Transverse colon (tissue), 3 donors: ENCODE results near the gene CGRRF1.

Experiments
- EP300 ChIP-seq: sonication (generic); formaldehyde crosslinking; IDR thresholded peaks from one replicate; pipeline ENCODE4 v1.6.1; 2017; ENCODE audit warnings: antibody characterized with exemption, low read depth
- TF ChIP-seq, protein P1 (sequence below), 5 experiments: fragments of 200-600 bp in 3 of 5; fragments of 450-650 bp in 2 of 5; sonication (generic) in 3 of 5; IDR thresholded peaks; 1 replicate in 2 of 5; 2 replicates in 3 of 5; pipeline ENCODE4 v1.5.1; 2016 to 2017; ENCODE audit warnings: antibody characterized with exemption in 5 of 5, inconsistent platforms in 3 of 5, mild to moderate bottlenecking in 2 of 5, moderate library complexity in 1 of 5

DNA sequence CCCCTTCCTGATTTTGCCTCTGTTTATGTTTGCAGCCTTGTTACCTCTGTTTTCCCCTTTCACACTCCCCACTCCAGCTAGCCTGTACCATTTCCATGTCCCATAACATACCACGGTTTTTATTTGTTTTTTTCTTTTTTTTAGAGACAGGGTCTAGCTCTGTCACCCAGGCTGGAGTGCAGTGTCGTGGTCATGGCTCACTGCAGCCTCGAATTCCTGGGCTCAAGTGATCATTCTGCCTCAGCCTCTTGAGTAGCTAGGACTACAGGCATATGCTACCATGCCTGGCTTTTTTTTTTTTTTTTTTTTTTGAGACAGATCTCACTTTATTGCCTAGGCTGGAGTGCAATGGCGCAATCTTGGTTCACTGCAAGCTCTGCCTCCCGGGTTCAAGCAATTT lies 38.8 kb downstream of the CGRRF1 start:
- TF ChIP-seq, protein P1, sequence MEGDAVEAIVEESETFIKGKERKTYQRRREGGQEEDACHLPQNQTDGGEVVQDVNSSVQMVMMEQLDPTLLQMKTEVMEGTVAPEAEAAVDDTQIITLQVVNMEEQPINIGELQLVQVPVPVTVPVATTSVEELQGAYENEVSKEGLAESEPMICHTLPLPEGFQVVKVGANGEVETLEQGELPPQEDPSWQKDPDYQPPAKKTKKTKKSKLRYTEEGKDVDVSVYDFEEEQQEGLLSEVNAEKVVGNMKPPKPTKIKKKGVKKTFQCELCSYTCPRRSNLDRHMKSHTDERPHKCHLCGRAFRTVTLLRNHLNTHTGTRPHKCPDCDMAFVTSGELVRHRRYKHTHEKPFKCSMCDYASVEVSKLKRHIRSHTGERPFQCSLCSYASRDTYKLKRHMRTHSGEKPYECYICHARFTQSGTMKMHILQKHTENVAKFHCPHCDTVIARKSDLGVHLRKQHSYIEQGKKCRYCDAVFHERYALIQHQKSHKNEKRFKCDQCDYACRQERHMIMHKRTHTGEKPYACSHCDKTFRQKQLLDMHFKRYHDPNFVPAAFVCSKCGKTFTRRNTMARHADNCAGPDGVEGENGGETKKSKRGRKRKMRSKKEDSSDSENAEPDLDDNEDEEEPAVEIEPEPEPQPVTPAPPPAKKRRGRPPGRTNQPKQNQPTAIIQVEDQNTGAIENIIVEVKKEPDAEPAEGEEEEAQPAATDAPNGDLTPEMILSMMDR (IDR thresholded peaks at IDR 0.05), result no peak
- no peak for TF ChIP-seq EP300
